Fibroblast of lung (primary cell): ENCODE results near the gene SUSD6. TPM values are rescaled to one million over a fixed set of nuclear protein-coding genes. Genes with fewer than 3 reads are reported as not detected.

Source experiments
- DNase-seq, 2 donors: peaks; one replicate each; pipeline versions ENCODE4 v3.0.0 to v3.0.0-alpha.2; 2010; ENCODE audit warnings: low read depth in 2 of 2
- H2AFZ ChIP-seq: 2 replicates; pipeline ENCODE4 v1.5.1; 2012; ENCODE audit warnings: low read length, control low read depth, inconsistent platforms
- H3K27ac ChIP-seq: 2 replicates; pipeline ENCODE4 v1.5.1; 2011; ENCODE audit warnings: low read length, control low read depth; ENCODE audit not compliant: insufficient read depth
- H3K27me3 ChIP-seq: 2 replicates; pipeline ENCODE4 v1.5.1; 2011; ENCODE audit warnings: mild to moderate bottlenecking, low read length; ENCODE audit not compliant: control insufficient read depth, insufficient read depth
- H3K36me3 ChIP-seq: 2 replicates; pipeline ENCODE4 v1.5.1; 2011; ENCODE audit warnings: low read length; ENCODE audit not compliant: control insufficient read depth, insufficient read depth
- H3K4me1 ChIP-seq: 2 replicates; pipeline ENCODE4 v1.5.1; 2011; ENCODE audit warnings: low read length; ENCODE audit not compliant: control insufficient read depth, insufficient read depth; ENCODE audit errors: extremely low read depth
- H3K4me2 ChIP-seq: 2 replicates; pipeline ENCODE4 v1.5.1; 2011; ENCODE audit warnings: low read length, control low read depth; ENCODE audit not compliant: insufficient read depth; ENCODE audit errors: extremely low read depth
- H3K4me3 ChIP-seq, 4 experiments: fragments of 200-600 bp in 1 of 4; sonication (generic) in 1 of 4; replicated peaks in 1 of 4; 2 replicates each; pipeline ENCODE4 v1.5.1; 2011 to 2016; ENCODE audit warnings: low read length in 4 of 4, low read depth in 3 of 4, mild to moderate bottlenecking in 3 of 4, control low read depth in 2 of 4, inconsistent platforms in 1 of 4, mixed read lengths in 1 of 4; ENCODE audit not compliant: insufficient read depth in 1 of 4; ENCODE audit errors: control extremely low read depth in 1 of 4
- H3K79me2 ChIP-seq: 2 replicates; pipeline ENCODE4 v1.5.1; 2012; ENCODE audit warnings: mild to moderate bottlenecking, low read length, inconsistent platforms; ENCODE audit not compliant: control insufficient read depth, insufficient read depth
- H3K9ac ChIP-seq: 2 replicates; pipeline ENCODE4 v1.5.1; 2011; ENCODE audit warnings: mild to moderate bottlenecking, low read length, control low read depth; ENCODE audit not compliant: insufficient read depth
- H3K9me3 ChIP-seq: 2 replicates; pipeline ENCODE4 v1.5.1; 2012; ENCODE audit warnings: low read depth, low read length; ENCODE audit not compliant: control insufficient read depth, insufficient read depth
- H4K20me1 ChIP-seq: 2 replicates; pipeline ENCODE4 v1.5.1; 2011; ENCODE audit warnings: low read length; ENCODE audit not compliant: control insufficient read depth, insufficient read depth; ENCODE audit errors: extremely low read depth
- EZH2 ChIP-seq: IDR thresholded peaks from 2 replicates; pipeline ENCODE4 v1.5.1; 2012; ENCODE audit warnings: low read length, control low read depth, mild to moderate bottlenecking; ENCODE audit errors: missing control alignments
- polyA plus RNA-seq, 2 donors: library from polyadenylated mRNA; depleted of rRNA in 1 of 2; stranded (reverse) in 1 of 2; unstranded in 1 of 2; fragments of >200 nt; gene quantifications; 2 replicates each; pipeline ENCODE4 v1.2.1, GENCODE V29; 2011 to 2012; ENCODE audit warnings: missing spikeins in 1 of 2
- total RNA-seq: library from RNA; depleted of rRNA; stranded (reverse); fragments of >200 nt; gene quantifications from 2 replicates; pipeline ENCODE4 v1.2.1, GENCODE V29; 2014
- TF ChIP-seq, protein P1 (sequence below), 2 donors: IDR thresholded peaks in 1 of 2; conservative IDR thresholded peaks in 1 of 2; 1 replicate in 1 of 2; 2 replicates in 1 of 2; pipeline ENCODE4 v1.5.1; 2011 to 2012; ENCODE audit warnings: low read length in 2 of 2, control low read depth in 1 of 2, inconsistent platforms in 1 of 2, low read depth in 1 of 2, mild to moderate bottlenecking in 1 of 2

Gene SUSD6
- total and polyA plus RNA-seq, 2 donors (not counting 1 experiment from before 2014, with no cell fraction given), result 9.1 to 11.4 TPM

DNA sequence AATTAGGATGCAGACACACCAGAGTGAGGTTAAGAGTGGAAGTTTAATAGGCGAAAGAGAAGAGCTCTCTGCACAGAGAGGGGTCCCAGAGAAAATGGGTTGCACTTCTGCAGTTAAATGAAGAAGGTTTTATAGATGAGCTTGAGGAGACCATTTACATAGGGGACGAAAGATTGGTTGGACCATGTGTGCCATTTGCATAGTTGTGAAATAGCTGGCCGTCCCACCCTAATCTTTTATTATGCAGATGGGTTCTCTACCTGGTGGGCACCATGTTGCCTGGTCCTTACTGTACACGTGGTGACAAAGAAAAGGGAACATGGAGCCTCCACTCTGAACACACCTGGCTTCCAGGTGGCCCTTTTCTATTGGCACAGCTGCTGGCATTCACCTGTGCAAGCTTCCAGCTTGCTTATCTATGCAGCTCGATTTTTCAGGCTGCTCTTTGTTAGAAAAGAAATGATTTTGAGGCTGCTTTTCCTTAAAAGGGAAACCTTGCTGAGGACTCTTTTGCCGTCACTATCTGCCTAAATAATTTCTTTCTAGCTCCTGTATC lies 88.4 kb downstream of the SUSD6 start:
- Histone ChIP-seq H3K9ac (no peak overlapping the region), H3K4me1 (peaks cover 4% of the 10 kb centered on the region), H2AFZ (no peak overlapping the region), H3K27me3 (no peaks in the 10 kb centered on the region), H3K4me2 (no peak overlapping the region), H3K27ac (no peak overlapping the region), H3K79me2 (no peaks in the 10 kb centered on the region), H3K9me3 (no peaks in the 10 kb centered on the region), H3K4me3 (no peak overlapping the region), H3K36me3 (no peaks in the 10 kb centered on the region), H4K20me1 (no peaks in the 10 kb centered on the region)
- TF ChIP-seq, protein P1, sequence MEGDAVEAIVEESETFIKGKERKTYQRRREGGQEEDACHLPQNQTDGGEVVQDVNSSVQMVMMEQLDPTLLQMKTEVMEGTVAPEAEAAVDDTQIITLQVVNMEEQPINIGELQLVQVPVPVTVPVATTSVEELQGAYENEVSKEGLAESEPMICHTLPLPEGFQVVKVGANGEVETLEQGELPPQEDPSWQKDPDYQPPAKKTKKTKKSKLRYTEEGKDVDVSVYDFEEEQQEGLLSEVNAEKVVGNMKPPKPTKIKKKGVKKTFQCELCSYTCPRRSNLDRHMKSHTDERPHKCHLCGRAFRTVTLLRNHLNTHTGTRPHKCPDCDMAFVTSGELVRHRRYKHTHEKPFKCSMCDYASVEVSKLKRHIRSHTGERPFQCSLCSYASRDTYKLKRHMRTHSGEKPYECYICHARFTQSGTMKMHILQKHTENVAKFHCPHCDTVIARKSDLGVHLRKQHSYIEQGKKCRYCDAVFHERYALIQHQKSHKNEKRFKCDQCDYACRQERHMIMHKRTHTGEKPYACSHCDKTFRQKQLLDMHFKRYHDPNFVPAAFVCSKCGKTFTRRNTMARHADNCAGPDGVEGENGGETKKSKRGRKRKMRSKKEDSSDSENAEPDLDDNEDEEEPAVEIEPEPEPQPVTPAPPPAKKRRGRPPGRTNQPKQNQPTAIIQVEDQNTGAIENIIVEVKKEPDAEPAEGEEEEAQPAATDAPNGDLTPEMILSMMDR (conservative IDR thresholded peaks at IDR 0.05 in 1 of 2, IDR thresholded peaks at IDR 0.05 in 1 of 2; ENCODE audit: low read depth in 1 of 2, low read length in 2 of 2), result no peak
- no peak for TF ChIP-seq EZH2
- DNase-seq, result no peak

DNA sequence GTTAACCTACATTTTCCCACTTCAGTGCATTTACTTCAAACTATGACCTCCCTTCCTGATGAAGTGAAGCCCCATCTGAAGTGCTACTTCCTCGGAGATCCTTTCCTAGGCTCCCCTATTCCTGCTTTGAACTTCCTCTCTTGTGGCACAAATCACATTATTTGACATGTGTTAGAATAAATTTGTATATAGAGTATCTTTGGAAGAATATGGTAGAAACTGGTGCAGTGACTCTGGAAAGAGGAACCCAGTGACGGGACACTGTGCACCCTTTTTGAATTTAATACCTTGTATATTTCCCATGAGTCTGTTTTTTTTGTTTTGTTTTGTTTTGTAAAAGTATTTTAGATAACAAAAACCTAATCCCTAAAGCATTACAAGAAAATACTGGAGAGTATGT lies 89.2 kb downstream of the SUSD6 start:
- H3K36me3 ChIP-seq, result no peaks in the 10 kb centered on the region
- no peaks in the 10 kb centered on the region for H4K20me1 ChIP-seq
- H3K9me3 ChIP-seq, result no peaks in the 10 kb centered on the region
- H2AFZ ChIP-seq, result no peak overlapping the region
- TF ChIP-seq EZH2, result no peak
- TF ChIP-seq, protein P1 (conservative IDR thresholded peaks at IDR 0.05 in 1 of 2, IDR thresholded peaks at IDR 0.05 in 1 of 2; ENCODE audit: low read depth in 1 of 2, low read length in 2 of 2), result no peak
- H3K9ac ChIP-seq, result no peak overlapping the region
- H3K27me3 ChIP-seq, result no peaks in the 10 kb centered on the region
- no peak overlapping the region for H3K4me2 ChIP-seq
- no peak for DNase-seq
- H3K4me3 ChIP-seq, result no peak overlapping the region
- peaks cover 4% of the 10 kb centered on the region for H3K4me1 ChIP-seq
- no peak overlapping the region for H3K27ac ChIP-seq
- H3K79me2 ChIP-seq, result no peaks in the 10 kb centered on the region

DNA sequence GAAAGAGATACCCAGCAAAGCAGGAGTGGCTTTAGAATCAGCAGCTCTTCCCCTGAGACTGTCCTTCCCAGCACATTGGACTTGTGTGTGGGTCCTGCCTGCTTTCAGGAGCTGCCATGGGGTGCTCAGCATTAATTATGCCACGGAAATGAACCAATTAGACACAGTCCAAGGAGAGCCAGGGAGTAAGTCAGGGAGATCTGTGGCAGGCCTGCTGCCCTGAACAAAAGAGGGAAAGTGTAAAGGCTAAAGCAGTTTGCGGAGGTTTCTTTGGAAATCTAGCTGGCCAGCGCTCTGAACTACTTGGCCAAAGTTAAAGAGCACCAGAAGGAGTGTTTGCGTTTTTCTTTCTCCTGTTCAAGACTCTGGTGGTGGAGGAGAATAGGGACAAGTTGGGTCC lies 89.9 kb downstream of the SUSD6 start:
- Histone ChIP-seq H3K36me3 (no peaks in the 10 kb centered on the region), H2AFZ (no peak overlapping the region), H3K27ac (no peak overlapping the region), H3K4me2 (no peak overlapping the region), H4K20me1 (no peaks in the 10 kb centered on the region), H3K79me2 (no peaks in the 10 kb centered on the region), H3K4me3 (no peak overlapping the region), H3K4me1 (no peaks in the 10 kb centered on the region), H3K27me3 (no peaks in the 10 kb centered on the region), H3K9ac (no peak overlapping the region), H3K9me3 (no peaks in the 10 kb centered on the region)
- DNase-seq, result no peak
- no peak for TF ChIP-seq EZH2
- TF ChIP-seq, protein P1 (conservative IDR thresholded peaks at IDR 0.05 in 1 of 2, IDR thresholded peaks at IDR 0.05 in 1 of 2; ENCODE audit: low read depth in 1 of 2, low read length in 2 of 2), result no peak
